IMR-90 (cell line): ENCODE results near the gene GPC6. TPM values are rescaled to one million over a fixed set of nuclear protein-coding genes. Genes with fewer than 3 reads are reported as not detected.

Source experiments
- ATAC-seq: fragments of 200-7000 bp; cut with Tn5 transposase; 2 replicates; pipeline ENCODE4 v1.9.1; 2020; ENCODE audit warnings: low read depth, mild to moderate bottlenecking, moderate library complexity
- BruUV-seq: library from RNA; stranded (reverse); fragments of 400-500 nt; replicated peaks from 2 replicates; lab custom pipeline; 2021; lab: Mats Ljungman, UMichigan
- CTCF ChIA-PET: fragments of 300-600 bp; formaldehyde crosslinking; extraction: SDS; loops from one replicate; lab custom pipeline; 2021; ENCODE audit warnings: antibody characterized with exemption; lab: Yijun Ruan, JAX
- POLR2A ChIA-PET: fragments of 300-600 bp; sonication (Branson Sonifier 250); formaldehyde crosslinking; loops from one replicate; lab custom pipeline; 2022; ENCODE audit warnings: antibody characterized with exemption; ENCODE audit not compliant: unreplicated experiment; lab: Charles Lee
- DNase-seq: peaks from one replicate; pipeline ENCODE4 v3.0.0; 2013
- H2AFZ ChIP-seq: replicated peaks from 2 replicates; pipeline ENCODE3; 2013; ENCODE audit warnings: low read length, mild to moderate bottlenecking; ENCODE audit not compliant: poor library complexity
- H2AK5ac ChIP-seq: 2 replicates; pipeline ENCODE4 v1.6.1; 2013; ENCODE audit warnings: low read depth, low read length, inconsistent platforms
- H2AK9ac ChIP-seq: replicated peaks from 2 replicates; pipeline ENCODE3; 2013; ENCODE audit warnings: mild to moderate bottlenecking, low read depth, low read length, moderate library complexity; ENCODE audit not compliant: poor library complexity
- H2BK120ac ChIP-seq: 2 replicates; pipeline ENCODE4 v1.6.1; 2013; ENCODE audit warnings: low read depth, low read length, inconsistent platforms
- H2BK15ac ChIP-seq: 3 replicates; pipeline ENCODE4 v1.6.1; 2013; ENCODE audit warnings: low read depth, low read length, inconsistent platforms
- H2BK20ac ChIP-seq: 2 replicates; pipeline ENCODE4 v1.6.1; 2013; ENCODE audit warnings: low read depth, mild to moderate bottlenecking, inconsistent platforms, low read length, moderate library complexity
- H2BK5ac ChIP-seq: 2 replicates; pipeline ENCODE4 v1.6.1; 2013; ENCODE audit warnings: mild to moderate bottlenecking, low read depth, low read length, inconsistent platforms; ENCODE audit not compliant: poor library complexity, severe bottlenecking
- H3K14ac ChIP-seq: replicated peaks from 2 replicates; pipeline ENCODE4 v1.6.1; 2013; ENCODE audit warnings: low read depth, low read length, inconsistent platforms
- H3K18ac ChIP-seq: 2 replicates; pipeline ENCODE4 v1.6.1; 2013; ENCODE audit warnings: low read depth, low read length, control low read depth
- H3K23ac ChIP-seq: 2 replicates; pipeline ENCODE4 v1.6.1; 2013; ENCODE audit warnings: low read depth, low read length, inconsistent platforms
- H3K27ac ChIP-seq: 2 replicates; pipeline ENCODE4 v1.5.1; 2013; ENCODE audit warnings: mild to moderate bottlenecking, control low read depth, low read length; ENCODE audit not compliant: insufficient read depth
- H3K27me3 ChIP-seq: 2 replicates; pipeline ENCODE4 v1.6.1; 2013; ENCODE audit warnings: low read length; ENCODE audit not compliant: control insufficient read depth, insufficient read depth
- H3K36me3 ChIP-seq: 2 replicates; pipeline ENCODE4 v1.6.1; 2013; ENCODE audit warnings: low read length, mixed read lengths; ENCODE audit not compliant: control insufficient read depth, insufficient read depth
- H3K4ac ChIP-seq: 2 replicates; pipeline ENCODE4 v1.6.1; 2013; ENCODE audit warnings: low read depth, low read length, inconsistent platforms
- H3K4me1 ChIP-seq: 2 replicates; pipeline ENCODE4 v1.6.1; 2013; ENCODE audit warnings: low read length, mixed read lengths; ENCODE audit not compliant: control insufficient read depth, insufficient read depth
- H3K4me2 ChIP-seq: 2 replicates; pipeline ENCODE4 v1.6.1; 2013; ENCODE audit warnings: low read depth, mild to moderate bottlenecking, control low read depth, low read length, moderate library complexity
- H3K4me3 ChIP-seq: 2 replicates; pipeline ENCODE4 v1.5.1; 2013; ENCODE audit warnings: low read depth, mild to moderate bottlenecking, control low read depth, low read length, moderate library complexity; ENCODE audit not compliant: insufficient read depth
- H3K56ac ChIP-seq: 2 replicates; pipeline ENCODE4 v1.6.1; 2013; ENCODE audit warnings: low read length, inconsistent platforms; ENCODE audit not compliant: insufficient read depth; ENCODE audit errors: extremely low read depth
- H3K79me1 ChIP-seq, 2 experiments: 2 replicates each; pipeline ENCODE4 v1.6.1; 2013; ENCODE audit warnings: low read length in 2 of 2, inconsistent platforms in 1 of 2, low read depth in 1 of 2
- H3K9ac ChIP-seq: 2 replicates; pipeline ENCODE4 v1.6.1; 2013; ENCODE audit warnings: low read depth, low read length, control low read depth
- H3K9me1 ChIP-seq: 2 replicates; pipeline ENCODE4 v1.6.1; 2013; ENCODE audit warnings: low read length, inconsistent platforms; ENCODE audit not compliant: insufficient read depth
- H3K9me3 ChIP-seq: 2 replicates; pipeline ENCODE4 v1.6.1; 2013; ENCODE audit warnings: low read length; ENCODE audit not compliant: control insufficient read depth, insufficient read depth
- H4K20me1 ChIP-seq: 2 replicates; pipeline ENCODE4 v1.6.1; 2013; ENCODE audit warnings: low read length, inconsistent platforms; ENCODE audit not compliant: insufficient read depth
- H4K5ac ChIP-seq: 2 replicates; pipeline ENCODE4 v1.6.1; 2013; ENCODE audit warnings: mild to moderate bottlenecking, low read depth, low read length, control low read depth
- H4K8ac ChIP-seq, 2 experiments: 2 replicates each; pipeline ENCODE4 v1.6.1; 2013; ENCODE audit warnings: low read depth in 2 of 2, low read length in 2 of 2, control low read depth in 1 of 2, inconsistent platforms in 1 of 2
- H4K91ac ChIP-seq: 2 replicates; pipeline ENCODE4 v1.6.1; 2013; ENCODE audit warnings: low read depth, low read length, inconsistent platforms; ENCODE audit not compliant: insufficient read depth
- BHLHE40 ChIP-seq: fragments of 150-350 bp; IDR thresholded peaks from 2 replicates; pipeline ENCODE4 v1.6.1; 2016; ENCODE audit warnings: mild to moderate bottlenecking, low read depth, low read length
- CEBPB ChIP-seq: IDR thresholded peaks from 2 replicates; pipeline ENCODE4 v1.6.1; 2012; ENCODE audit warnings: low read depth, low read length, improper control_type of control experiment
- CHD1 ChIP-seq: IDR thresholded peaks from 2 replicates; pipeline ENCODE4 v1.6.1; 2012; ENCODE audit warnings: low read depth, low read length, improper control_type of control experiment
- CTCF ChIP-seq: conservative IDR thresholded peaks from 2 replicates; pipeline ENCODE4 v1.5.1; 2012; ENCODE audit warnings: mild to moderate bottlenecking, low read depth, low read length, improper control_type of control experiment
- ELK1 ChIP-seq: fragments of 150-350 bp; IDR thresholded peaks from 2 replicates; pipeline ENCODE4 v1.6.1; 2016; ENCODE audit warnings: low read depth, mild to moderate bottlenecking, low read length, moderate library complexity, borderline replicate concordance
- FOS ChIP-seq: fragments of 150-350 bp; IDR thresholded peaks from 2 replicates; pipeline ENCODE4 v1.6.1; 2016; ENCODE audit warnings: low read depth, low read length
- MAFK ChIP-seq: IDR thresholded peaks from 2 replicates; pipeline ENCODE4 v1.6.1; 2012; ENCODE audit warnings: low read depth, low read length, improper control_type of control experiment
- MAZ ChIP-seq: IDR thresholded peaks from 2 replicates; pipeline ENCODE4 v1.6.1; 2012; ENCODE audit warnings: low read depth, mild to moderate bottlenecking, low read length, improper control_type of control experiment, moderate library complexity, borderline replicate concordance
- MXI1 ChIP-seq: IDR thresholded peaks from 2 replicates; pipeline ENCODE4 v1.6.1; 2012; ENCODE audit warnings: low read depth, mild to moderate bottlenecking, low read length, moderate library complexity, borderline replicate concordance
- NFE2L2 ChIP-seq: fragments of 150-350 bp; IDR thresholded peaks from 2 replicates; pipeline ENCODE4 v1.6.1; 2016; ENCODE audit warnings: low read depth, mild to moderate bottlenecking, low read length
- POLR2A ChIP-seq: IDR thresholded peaks from 2 replicates; pipeline ENCODE4 v1.6.1; 2012; ENCODE audit warnings: mild to moderate bottlenecking, low read depth, low read length
- RAD21 ChIP-seq: IDR thresholded peaks from 2 replicates; pipeline ENCODE4 v1.6.1; 2012; ENCODE audit warnings: low read length, improper control_type of control experiment
- RCOR1 ChIP-seq: IDR thresholded peaks from 2 replicates; pipeline ENCODE4 v1.6.1; 2012; ENCODE audit warnings: mild to moderate bottlenecking, low read length, improper control_type of control experiment; ENCODE audit not compliant: insufficient replicate concordance
- RFX5 ChIP-seq: IDR thresholded peaks from 2 replicates; pipeline ENCODE4 v1.8.0; 2012; ENCODE audit warnings: low read depth, mild to moderate bottlenecking, low read length, moderate library complexity
- SMC3 ChIP-seq: fragments of 150-350 bp; IDR thresholded peaks from 2 replicates; pipeline ENCODE4 v1.6.1; 2016; ENCODE audit warnings: low read depth, mild to moderate bottlenecking, antibody characterized with exemption, low read length, moderate library complexity
- USF2 ChIP-seq: fragments of 150-350 bp; IDR thresholded peaks from 2 replicates; pipeline ENCODE4 v1.6.1; 2017; ENCODE audit warnings: mild to moderate bottlenecking, antibody characterized with exemption, low read length, low read depth
- WGBS, 2 experiments: methylation state at CpG; one replicate each; pipeline versions ENCODE4 v1.1.5 to v1.1.7; 2013; ENCODE audit warnings: missing lambda C conversion rate in 2 of 2; ENCODE audit not compliant: insufficient read length in 1 of 2; ENCODE audit errors: extremely low coverage in 2 of 2; 5-methylcytosine and 5-hydroxymethylcytosine counted together
- dilution Hi-C: fragments of 300-500 bp; cut with HindIII; formaldehyde crosslinking; loops from one replicate; pipeline ENCODE4 v1.14.3; 2018; ENCODE audit warnings: low sequenced_read_pairs; ENCODE audit not compliant: unreplicated experiment
- in situ Hi-C: fragments of 300-500 bp; cut with MboI; formaldehyde crosslinking; loops from 3 replicates; pipeline ENCODE4 v1.14.3; 2019; ENCODE audit warnings: low sequenced_read_pairs, inconsistent platforms, mixed read lengths
- intact Hi-C: fragments of 100-400 bp; cut with micrococcal nuclease; formaldehyde crosslinking; loops from 2 replicates; pipeline ENCODE4 v1.10.0; 2022
- polyA plus RNA-seq, 3 experiments: library from polyadenylated mRNA; depleted of rRNA; stranded (reverse); fragments of >200 nt; gene quantifications; 2 replicates each; pipeline ENCODE4 v1.2.3, GENCODE V29; 2012; ENCODE audit warnings: low replicate concordance in 1 of 3
- total RNA-seq: library from RNA; depleted of rRNA; stranded (reverse); fragments of >200 nt; gene quantifications from 2 replicates; pipeline ENCODE4 v1.2.3, GENCODE V29; 2012

Gene GPC6
- total and polyA plus RNA-seq, 2 of the 4 experiments (the other 2 are of a cell fraction), result 14.9 to 39.4 TPM

GRCh38 chr13:94218537-94218936, 991.9 kb downstream of the GPC6 start:
- H2AK9ac ChIP-seq, result no peak overlapping the region
- no peak overlapping the region for H2BK5ac ChIP-seq
- H2BK15ac ChIP-seq, result no peak overlapping the region
- no peaks in the 10 kb centered on the region for H3K36me3 ChIP-seq
- POLR2A ChIA-PET, result no interaction called here
- in situ Hi-C loops (no loop called here), intact Hi-C loops (no loop called here), dilution Hi-C loops (no loop called here)
- H3K4me1 ChIP-seq, result no peaks in the 10 kb centered on the region
- H2AK5ac ChIP-seq, result no peak overlapping the region
- ATAC-seq (no peak), DNase-seq (no peak)
- H4K20me1 ChIP-seq, result no peaks in the 10 kb centered on the region
- no peak overlapping the region for H3K4me3 ChIP-seq
- BruUV-seq, result no TSS peak
- H3K27ac ChIP-seq, result no peak overlapping the region
- no peaks in the 10 kb centered on the region for H3K9me3 ChIP-seq
- no peak overlapping the region for H3K4ac ChIP-seq
- TF ChIP-seq USF2, result no peak
- no peak for TF ChIP-seq FOS
- no peak for TF ChIP-seq CTCF
- no peak for TF ChIP-seq MAFK
- no peak for TF ChIP-seq NFE2L2
- TF ChIP-seq SMC3, result no peak
- no peak for TF ChIP-seq RFX5
- no peak for TF ChIP-seq RCOR1
- no peak for TF ChIP-seq RAD21
- TF ChIP-seq BHLHE40, result no peak
- no peak for TF ChIP-seq CHD1
- TF ChIP-seq MAZ, result no peak
- no peak for TF ChIP-seq POLR2A
- no peak for TF ChIP-seq CEBPB
- TF ChIP-seq ELK1, result no peak
- no peak for TF ChIP-seq MXI1
- no peak overlapping the region for H4K91ac ChIP-seq
- H3K4me2 ChIP-seq, result no peak overlapping the region
- no peak overlapping the region for H4K8ac ChIP-seq
- H3K9ac ChIP-seq, result no peak overlapping the region
- H3K9me1 ChIP-seq, result no peaks in the 10 kb centered on the region
- no peak overlapping the region for H3K56ac ChIP-seq
- 60% methylated on average over 1 of the region's 2 CpGs; no CpG with 5 or more reads in 1 of the 2 experiments for WGBS, 2 experiments
- H2BK120ac ChIP-seq, result no peak overlapping the region
- no peaks in the 10 kb centered on the region for H3K27me3 ChIP-seq
- CTCF ChIA-PET, result no interaction called here
- no peak overlapping the region for H3K18ac ChIP-seq
- H3K79me1 ChIP-seq, result no peaks in the 10 kb centered on the region
- H3K14ac ChIP-seq, result no peak overlapping the region
- H3K23ac ChIP-seq, result no peak overlapping the region
- H4K5ac ChIP-seq, result no peak overlapping the region
- H2AFZ ChIP-seq, result no peak overlapping the region
- H2BK20ac ChIP-seq, result no peak overlapping the region
